Gastroesophageal sphincter (tissue), 3 donors: ENCODE data around the gene CD84.

ENCODE experiments used
- POLR2A ChIP-seq, 2 donors: fragments of 450-650 bp; IDR thresholded peaks; one replicate each; pipeline ENCODE4 v1.6.1; 2017; ENCODE audit warnings: antibody characterized with exemption in 2 of 2, mild to moderate bottlenecking in 2 of 2, moderate library complexity in 1 of 2
- POLR2AphosphoS5 ChIP-seq: sonication (generic); formaldehyde crosslinking; IDR thresholded peaks from one replicate; pipeline ENCODE4 v1.6.1; 2017; ENCODE audit warnings: antibody characterized with exemption
- TF ChIP-seq, protein P1 (sequence below), 4 experiments: fragments of 200-600 bp in 2 of 4; fragments of 450-650 bp in 2 of 4; sonication (generic) in 1 of 4; IDR thresholded peaks; one replicate each; pipeline ENCODE4 v1.5.1; 2017 to 2019; ENCODE audit warnings: antibody characterized with exemption in 4 of 4, mild to moderate bottlenecking in 2 of 4, moderate library complexity in 2 of 4

DNA sequence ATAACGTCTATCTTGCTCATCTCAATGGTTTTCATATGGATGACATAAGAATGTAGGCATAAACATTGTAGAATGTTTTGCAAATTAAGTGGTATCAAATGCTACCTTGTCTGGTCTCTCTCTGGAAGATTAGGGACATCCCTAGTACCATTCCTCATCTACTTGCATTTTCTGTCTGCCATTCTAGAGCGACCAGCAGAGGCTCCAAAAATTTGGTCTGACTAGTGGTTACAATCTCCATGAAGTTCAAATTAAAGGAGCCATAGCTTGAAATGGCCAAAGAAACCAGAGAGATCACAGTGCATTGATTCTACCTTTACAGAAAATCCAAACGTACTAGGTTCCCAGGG, 1.1 kb downstream of the CD84 start:
- TF ChIP-seq, protein P1, sequence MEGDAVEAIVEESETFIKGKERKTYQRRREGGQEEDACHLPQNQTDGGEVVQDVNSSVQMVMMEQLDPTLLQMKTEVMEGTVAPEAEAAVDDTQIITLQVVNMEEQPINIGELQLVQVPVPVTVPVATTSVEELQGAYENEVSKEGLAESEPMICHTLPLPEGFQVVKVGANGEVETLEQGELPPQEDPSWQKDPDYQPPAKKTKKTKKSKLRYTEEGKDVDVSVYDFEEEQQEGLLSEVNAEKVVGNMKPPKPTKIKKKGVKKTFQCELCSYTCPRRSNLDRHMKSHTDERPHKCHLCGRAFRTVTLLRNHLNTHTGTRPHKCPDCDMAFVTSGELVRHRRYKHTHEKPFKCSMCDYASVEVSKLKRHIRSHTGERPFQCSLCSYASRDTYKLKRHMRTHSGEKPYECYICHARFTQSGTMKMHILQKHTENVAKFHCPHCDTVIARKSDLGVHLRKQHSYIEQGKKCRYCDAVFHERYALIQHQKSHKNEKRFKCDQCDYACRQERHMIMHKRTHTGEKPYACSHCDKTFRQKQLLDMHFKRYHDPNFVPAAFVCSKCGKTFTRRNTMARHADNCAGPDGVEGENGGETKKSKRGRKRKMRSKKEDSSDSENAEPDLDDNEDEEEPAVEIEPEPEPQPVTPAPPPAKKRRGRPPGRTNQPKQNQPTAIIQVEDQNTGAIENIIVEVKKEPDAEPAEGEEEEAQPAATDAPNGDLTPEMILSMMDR (IDR thresholded peaks at IDR 0.05), result no peak
- TF ChIP-seq POLR2AphosphoS5 (no peak), POLR2A (IDR thresholded peaks at IDR 0.05) (no peak)
